Measurements from ENCODE around the gene GATAD2A. TPM values are rescaled to one million over a fixed set of nuclear protein-coding genes. Genes with fewer than 3 reads are reported as not detected.

Gene GATAD2A
- total and polyA plus RNA-seq, 7 donors, result 18.5 to 65.9 (median 43.4) TPM

DNA sequence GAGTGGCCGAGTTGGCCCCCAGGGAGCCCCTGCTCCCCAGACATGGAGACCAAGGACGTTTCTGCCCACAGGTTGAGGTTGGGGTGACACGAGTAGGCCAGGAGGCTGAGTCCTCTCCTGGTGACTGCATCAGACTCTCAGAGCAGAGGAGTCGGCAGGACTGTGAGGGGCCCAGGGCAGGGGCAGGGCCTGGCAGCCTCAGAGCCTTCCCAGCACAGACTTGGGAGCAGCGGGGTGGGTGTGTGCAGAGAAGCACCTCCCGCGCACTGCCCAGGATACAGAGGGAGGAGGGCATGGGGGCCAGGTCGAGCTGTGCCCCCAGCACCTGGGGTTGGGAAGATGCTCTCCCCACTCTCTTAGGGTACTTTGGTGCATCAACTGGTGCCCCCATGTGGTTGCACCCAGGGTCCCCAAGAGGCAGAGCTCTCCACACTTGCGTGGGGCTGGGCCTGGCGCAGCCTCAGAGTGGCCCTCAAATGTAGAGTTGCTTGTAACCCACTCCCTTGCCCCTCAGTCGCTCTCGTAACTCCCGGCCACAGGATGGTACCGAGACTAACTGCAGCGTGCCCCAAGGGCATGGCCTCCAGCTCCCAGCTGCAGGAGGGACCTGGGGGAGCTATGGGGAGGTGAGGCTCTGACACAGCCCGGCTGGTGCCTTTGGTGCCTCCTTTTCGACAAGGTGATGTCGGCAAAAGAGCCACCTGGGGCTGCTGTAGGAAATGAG is 94.0 kb downstream of the GATAD2A start:
- Histone ChIP-seq H3K4me3 (no peak overlapping the region), H3K27me3 (ENCODE audit: insufficient read depth in 3 of 3, low read length in 2 of 3) (no peaks in the 10 kb centered on the region), H3K9me3 (no peaks in the 10 kb centered on the region), H3K27ac (no peak overlapping the region), H3K36me3 (ENCODE audit: insufficient read depth in 1 of 2, low read depth in 1 of 2) (peaks cover 14 to 96% of the 10 kb centered on the region in 2 donors), H3K4me1 (no peaks in the 10 kb centered on the region)
- intact Hi-C loops (cut with DNase I), result no loop called here
- DNase-seq (no peak), ATAC-seq (no peak)
- WGBS, 3 donors, result 89 to 90% (median 89%) methylated on average over 14 to 18 of the region's 18 CpGs
- no peak for TF ChIP-seq CTCF (IDR thresholded peaks at IDR 0.05)

DNA sequence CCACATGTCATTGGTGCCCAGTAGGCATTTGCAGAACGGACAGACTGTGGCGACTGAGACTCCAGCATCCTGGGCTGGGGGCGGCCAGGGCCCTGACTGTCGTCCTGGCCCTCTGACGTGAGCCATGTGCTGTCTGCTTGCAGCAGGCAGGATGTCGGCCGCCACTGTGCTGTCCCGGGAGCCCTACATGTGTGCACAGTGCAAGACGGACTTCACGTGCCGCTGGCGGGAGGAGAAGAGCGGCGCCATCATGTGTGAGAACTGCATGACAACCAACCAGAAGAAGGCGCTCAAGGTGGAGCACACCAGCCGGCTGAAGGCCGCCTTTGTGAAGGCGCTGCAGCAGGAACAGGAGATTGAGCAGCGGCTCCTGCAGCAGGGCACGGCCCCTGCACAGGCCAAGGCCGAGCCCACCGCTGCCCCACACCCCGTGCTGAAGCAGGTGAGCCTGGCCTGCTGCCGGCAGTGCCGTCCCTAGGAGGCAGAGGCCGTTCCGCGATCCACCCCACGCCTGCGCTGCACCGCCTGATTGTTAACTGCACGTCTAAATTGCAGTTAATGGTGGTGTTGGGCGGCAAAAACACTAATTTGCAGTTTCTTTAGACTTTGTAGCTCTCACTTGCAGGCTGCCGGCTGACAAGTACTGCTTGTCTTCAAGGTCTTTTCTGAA is 95.6 kb downstream of the GATAD2A start:
- H3K36me3 ChIP-seq (ENCODE audit: insufficient read depth in 1 of 2, low read depth in 1 of 2), result peaks cover 14 to 99% of the 10 kb centered on the region in 2 donors
- no peak for DNase-seq
- no peaks in the 10 kb centered on the region for H3K4me1 ChIP-seq
- no peaks in the 10 kb centered on the region for H3K27me3 ChIP-seq (ENCODE audit: insufficient read depth in 3 of 3, low read length in 2 of 3)
- TF ChIP-seq CTCF (IDR thresholded peaks at IDR 0.05), result no peak
- no peak overlapping the region for H3K27ac ChIP-seq
- H3K4me3 ChIP-seq, result no peak overlapping the region
- no peaks in the 10 kb centered on the region for H3K9me3 ChIP-seq
- no peak for ATAC-seq
- intact Hi-C loops (cut with DNase I), result no loop called here
- WGBS, 3 donors, result 85 to 89% (median 88%) methylated on average over 33 to 34 of the region's 34 CpGs

DNA sequence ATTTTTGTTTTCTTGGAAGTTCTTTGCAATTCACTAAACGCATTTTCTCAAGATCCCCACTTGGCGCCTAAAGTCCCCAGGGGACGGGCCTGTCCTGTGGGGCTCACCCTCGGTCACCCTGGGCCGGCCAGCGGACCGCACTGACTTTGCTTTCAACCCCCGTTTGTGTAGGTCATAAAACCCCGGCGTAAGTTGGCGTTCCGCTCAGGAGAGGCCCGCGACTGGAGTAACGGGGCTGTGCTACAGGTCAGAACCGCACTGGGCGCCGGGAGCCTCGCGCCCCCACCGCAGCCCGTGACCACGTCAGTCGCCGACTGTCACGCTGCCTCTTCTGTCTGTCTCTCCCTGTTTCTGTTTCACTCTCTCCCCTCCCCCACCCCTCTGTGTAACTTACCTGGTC is 96.3 kb downstream of the GATAD2A start:
- Histone ChIP-seq H3K36me3 (ENCODE audit: insufficient read depth in 1 of 2, low read depth in 1 of 2) (peaks cover 14 to 99% of the 10 kb centered on the region in 2 donors), H3K4me3 (no peak overlapping the region), H3K27ac (no peak overlapping the region), H3K9me3 (no peaks in the 10 kb centered on the region), H3K4me1 (no peaks in the 10 kb centered on the region), H3K27me3 (ENCODE audit: insufficient read depth in 3 of 3, low read length in 2 of 3) (no peaks in the 10 kb centered on the region)
- ATAC-seq (no peak), DNase-seq (no peak)
- intact Hi-C loops (cut with DNase I), result no loop called here
- no peak for TF ChIP-seq CTCF (IDR thresholded peaks at IDR 0.05)
- WGBS, 3 donors, result 89 to 91% (median 91%) methylated on average over 20 to 26 of the region's 26 CpGs

- no peak for TF ChIP-seq CTCF (IDR thresholded peaks at IDR 0.05)
- ATAC-seq (no peak), DNase-seq (no peak)
- no peaks in the 10 kb centered on the region for H3K9me3 ChIP-seq
- no peak overlapping the region for H3K4me3 ChIP-seq
- intact Hi-C loops (cut with DNase I), result no loop called here
- H3K36me3 ChIP-seq (ENCODE audit: insufficient read depth in 1 of 2, low read depth in 1 of 2), result peaks cover 14 to 96% of the 10 kb centered on the region in 2 donors
- H3K27ac ChIP-seq, result no peak overlapping the region
- no peaks in the 10 kb centered on the region for H3K27me3 ChIP-seq (ENCODE audit: insufficient read depth in 3 of 3, low read length in 2 of 3)
- no peaks in the 10 kb centered on the region for H3K4me1 ChIP-seq
- 94 to 95% (median 95%) methylated on average over 19 of the region's 19 CpGs for WGBS, 3 donors
These were observed 96.8 kb downstream of the GATAD2A start for GRCh38 chr19:19502281-19502680.

Measured in psoas muscle (tissue), 8 donors.